Head of caudate nucleus (tissue), 42 donors: ENCODE results near the gene JMJD4.

Source experiments
- DNase-seq, 42 donors: peaks; one replicate each; pipeline versions ENCODE4 v3.0.0 to v3.0.0-alpha.2; 2020 to 2021; ENCODE audit warnings: mixed read lengths in 7 of 42
- intact Hi-C: fragments of 100-400 bp; cut with DNase I; formaldehyde crosslinking; loops from one replicate; pipeline ENCODE4 v1.15.0; 2022

Gene JMJD4, protein sequence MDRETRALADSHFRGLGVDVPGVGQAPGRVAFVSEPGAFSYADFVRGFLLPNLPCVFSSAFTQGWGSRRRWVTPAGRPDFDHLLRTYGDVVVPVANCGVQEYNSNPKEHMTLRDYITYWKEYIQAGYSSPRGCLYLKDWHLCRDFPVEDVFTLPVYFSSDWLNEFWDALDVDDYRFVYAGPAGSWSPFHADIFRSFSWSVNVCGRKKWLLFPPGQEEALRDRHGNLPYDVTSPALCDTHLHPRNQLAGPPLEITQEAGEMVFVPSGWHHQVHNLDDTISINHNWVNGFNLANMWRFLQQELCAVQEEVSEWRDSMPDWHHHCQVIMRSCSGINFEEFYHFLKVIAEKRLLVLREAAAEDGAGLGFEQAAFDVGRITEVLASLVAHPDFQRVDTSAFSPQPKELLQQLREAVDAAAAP

DNA sequence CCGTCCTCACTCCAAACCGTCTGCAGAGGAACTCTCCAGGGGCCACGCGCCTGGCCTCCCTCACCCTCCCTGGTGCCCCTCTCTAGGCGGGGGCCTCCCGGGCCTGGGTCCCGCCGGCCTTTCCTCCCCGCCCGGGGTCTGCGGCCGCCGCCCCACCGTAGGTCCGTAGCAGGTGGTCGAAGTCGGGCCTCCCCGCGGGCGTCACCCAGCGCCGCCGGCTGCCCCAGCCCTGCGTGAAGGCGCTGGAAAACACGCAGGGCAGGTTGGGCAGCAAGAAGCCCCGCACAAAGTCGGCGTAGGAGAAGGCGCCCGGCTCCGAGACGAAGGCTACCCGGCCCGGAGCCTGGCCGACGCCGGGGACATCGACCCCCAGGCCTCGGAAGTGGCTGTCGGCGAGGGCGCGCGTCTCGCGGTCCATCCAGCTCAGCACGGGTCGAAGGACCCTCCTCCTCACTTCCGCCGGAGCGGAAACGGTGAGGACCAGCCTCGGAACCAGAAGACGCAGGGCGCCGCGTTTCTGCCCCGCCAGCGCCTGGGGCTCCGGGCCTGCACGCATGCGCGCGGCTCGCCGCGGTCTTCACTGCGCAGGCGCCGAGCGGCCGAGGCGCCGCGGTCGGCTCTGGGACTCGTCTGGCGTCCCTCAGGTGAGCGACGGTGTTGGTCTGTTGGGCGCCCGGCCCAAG lies at the start of gene JMJD4, which contains the start of gene SNAP47:
Gene JMJD4 (minus strand): TSS at position 447 of the 683 bp plus-strand sequence. CDS start 29 bp downstream, at position 418.
Gene SNAP47 (plus strand): TSS at position 580 of the 683 bp plus-strand sequence. CDS start 12,302 bp downstream, outside the sequence.
- intact Hi-C loops: loop anchor here (10.0 kb wide), 1 partner anchor 350 kb away; the partner anchor contains the start of gene ARF1
- DNase-seq: peak; percentile 71 to 96 (median 91)

DNA sequence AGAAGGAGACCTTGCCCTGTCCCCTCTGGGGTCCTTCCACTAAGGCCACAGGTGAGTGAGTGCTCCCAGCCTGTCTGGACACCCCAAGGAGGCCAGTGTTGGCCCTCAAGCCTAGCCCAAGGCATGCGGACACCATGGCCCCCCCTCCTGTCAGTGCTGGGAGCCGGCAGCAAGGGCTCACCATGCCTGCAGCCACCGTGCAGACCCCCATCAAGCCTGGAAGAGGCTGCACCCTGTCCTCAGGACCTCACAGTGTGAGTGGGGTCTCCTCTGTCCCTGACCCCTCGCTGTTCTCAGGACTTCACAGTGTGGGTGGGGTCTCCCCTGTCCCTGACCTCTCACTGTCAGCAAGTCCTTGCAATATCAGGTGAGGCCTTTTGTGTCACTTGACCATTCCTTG lies 47.1 kb upstream of the JMJD4 start:
- intact Hi-C loops: no loop called here

DNA sequence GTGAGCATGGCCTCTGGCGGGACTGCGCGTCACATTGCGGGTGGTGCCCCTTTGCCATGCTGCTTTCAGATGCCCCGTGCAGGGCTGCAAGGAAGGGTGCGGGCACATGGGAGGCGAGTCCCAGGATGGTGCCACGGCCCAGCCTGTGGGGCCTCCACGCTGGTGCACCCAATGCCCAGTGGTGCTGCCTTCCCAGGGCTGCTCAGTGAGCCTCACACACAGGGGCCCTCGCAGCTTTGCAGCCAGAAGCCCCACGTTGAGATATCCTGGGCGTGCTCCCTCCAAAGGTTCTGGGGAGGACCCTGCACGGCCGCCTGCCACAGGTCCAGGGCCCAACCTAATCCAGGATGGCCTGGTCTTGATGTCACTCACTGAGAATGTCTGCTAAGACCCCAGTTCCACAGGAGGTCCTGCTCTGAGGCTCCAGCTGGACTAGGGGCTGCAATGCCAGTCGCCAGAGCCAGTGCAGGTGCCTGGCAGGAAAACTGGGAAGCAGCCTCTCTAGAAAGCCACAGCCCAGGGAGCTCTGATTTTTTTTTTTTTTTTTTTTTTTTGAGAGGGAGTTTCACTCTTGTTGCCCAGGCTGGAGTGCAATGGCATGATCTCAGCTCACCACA lies 46.3 kb upstream of the JMJD4 start:
- intact Hi-C loops: no loop called here
- peak in 11 of 42 donors; percentile 4 to 36 (median 13) for DNase-seq

More for the DNA sequence above, 47.1 kb upstream of the JMJD4 start:
- peak in 5 of 42 donors; percentile 6 to 27 (median 19) for DNase-seq

DNA sequence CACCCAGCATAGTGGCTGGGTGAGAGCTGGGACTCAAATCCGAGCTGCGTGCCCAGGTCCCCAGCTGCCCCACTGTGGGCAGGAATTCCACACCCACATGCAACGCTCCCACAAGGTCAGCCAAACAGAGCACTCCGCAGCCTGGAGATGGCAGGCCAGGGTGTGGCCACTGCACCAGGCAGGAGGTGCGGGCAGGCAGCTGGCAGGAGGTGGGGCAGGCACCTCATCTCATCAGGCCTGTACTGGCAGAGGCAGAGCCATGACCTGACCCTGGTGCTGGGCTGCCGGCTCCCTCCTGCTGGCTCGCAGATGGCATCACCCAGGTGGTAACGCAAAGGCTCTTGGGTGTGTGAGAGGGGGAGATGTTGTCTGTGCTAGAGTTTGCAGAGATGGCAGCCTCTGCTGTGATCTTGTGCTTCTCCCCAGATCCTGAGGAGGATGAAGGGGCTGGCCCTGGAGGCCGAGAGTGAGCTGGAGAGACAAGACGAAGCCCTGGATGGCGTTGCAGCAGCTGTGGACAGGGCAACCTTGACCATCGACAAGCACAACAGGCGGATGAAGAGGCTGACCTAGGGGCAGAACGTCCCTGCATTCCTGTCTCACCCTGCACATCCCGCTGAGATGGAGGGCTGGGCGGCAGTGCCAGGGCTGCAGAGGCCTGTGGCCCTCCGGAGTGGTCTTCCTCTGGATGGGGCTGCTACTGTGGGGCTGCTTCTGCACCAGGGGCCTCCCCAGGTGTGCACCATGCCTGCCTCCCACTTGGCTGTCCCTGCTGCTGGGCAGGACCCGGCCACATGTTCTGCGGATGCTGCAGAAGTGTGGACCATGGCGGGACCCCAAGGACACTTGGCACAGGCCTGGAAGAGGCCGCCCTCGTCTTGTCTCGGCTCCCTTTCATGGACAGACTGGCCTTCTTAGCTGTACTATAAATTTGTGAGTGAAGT lies 45.3 kb upstream of the JMJD4 start:
- intact Hi-C loops: no loop called here
- DNase-seq: peak in 13 of 42 donors; percentile 4 to 36 (median 12)

DNA sequence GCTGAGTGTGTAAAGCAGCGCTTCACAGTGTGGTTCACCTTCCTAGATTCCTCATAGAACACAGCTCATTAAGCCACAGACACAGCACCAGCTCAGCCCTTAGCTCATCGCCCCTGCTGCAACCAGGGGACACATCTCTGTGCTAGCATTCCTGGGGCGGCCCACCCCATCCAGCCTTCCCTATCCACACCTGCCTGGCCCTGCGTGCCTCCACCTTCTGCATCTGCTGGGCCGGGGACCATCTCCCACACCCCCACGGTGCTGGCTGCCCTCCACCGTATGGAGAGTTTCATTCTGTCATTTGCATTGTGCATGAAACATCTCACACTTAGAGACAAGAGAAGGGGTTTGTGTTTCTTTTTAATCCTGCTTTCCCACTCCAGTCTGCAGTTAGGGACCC lies 44.6 kb upstream of the JMJD4 start:
- intact Hi-C loops: no loop called here
- peak in 6 of 42 donors; percentile 2 to 33 (median 17) for DNase-seq

DNA sequence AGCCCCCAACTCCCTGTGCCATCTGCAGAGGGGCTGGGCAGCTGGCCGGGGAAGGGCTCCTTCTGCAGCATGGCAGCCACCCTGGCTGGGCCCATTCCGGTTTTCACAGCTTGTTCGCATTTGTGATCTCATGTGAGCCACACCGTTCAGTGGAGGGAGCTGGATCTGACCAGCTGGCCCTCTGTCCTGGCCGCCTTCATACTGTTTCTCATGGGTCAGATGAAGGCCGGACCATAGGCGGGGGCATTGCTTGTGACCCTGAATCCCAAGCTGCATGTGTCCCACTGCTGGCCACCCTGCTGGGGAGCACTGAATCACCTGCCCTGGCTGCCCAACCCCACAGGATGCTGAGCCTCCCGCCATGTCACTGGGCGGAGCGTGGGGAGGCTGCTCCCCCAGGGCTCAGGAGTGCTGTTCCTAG lies 43.9 kb upstream of the JMJD4 start:
- DNase-seq: peak in 8 of 42 donors; percentile 0 to 31 (median 14)
- intact Hi-C loops: no loop called here

DNA sequence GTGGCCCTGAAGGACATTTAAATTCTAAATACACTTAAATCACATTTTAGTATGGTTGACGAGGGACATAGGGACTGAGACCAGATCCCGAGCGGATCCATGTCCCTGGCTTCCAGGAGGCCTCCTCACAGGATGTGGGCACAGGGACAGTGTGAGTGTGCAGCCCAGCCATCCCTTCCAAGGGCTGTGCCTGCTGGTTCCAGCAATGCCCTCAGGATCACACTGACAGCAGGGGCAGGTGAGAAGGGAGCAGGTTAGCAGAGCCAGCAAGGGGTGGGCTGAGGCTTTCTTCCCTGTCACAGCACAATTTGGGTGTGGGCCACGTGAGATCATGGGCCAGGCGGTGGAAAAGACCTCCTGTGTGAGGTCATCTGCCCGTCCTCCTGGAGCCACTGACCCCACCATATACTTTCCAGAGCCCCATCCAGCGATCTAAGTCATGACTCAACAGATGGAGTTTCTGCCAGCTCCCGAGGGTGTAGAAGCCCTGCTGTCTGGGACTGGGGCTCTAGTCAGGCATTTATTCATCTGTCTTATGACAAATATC lies 43.4 kb upstream of the JMJD4 start:
- DNase-seq: peak in 6 of 42 donors; percentile 1 to 30 (median 8)
- intact Hi-C loops: no loop called here

DNA sequence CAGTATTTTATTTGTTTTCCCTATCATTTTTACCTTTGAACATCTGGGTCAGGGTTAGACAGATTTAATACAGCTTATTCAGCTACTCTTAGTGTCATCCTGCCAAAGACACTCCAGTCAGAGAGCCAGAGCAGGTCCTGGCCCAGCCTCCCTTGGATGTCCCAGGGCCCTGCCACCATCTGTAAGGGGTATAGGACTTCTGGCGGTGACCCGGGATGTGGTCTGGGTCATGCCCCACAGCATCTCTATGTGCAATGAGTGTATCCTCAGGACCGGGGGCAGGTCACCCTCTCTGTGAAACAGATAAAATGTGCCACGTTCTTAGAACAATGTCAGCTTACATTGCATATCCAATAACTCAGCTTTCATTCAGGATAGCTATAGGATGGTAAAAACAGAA lies 42.5 kb upstream of the JMJD4 start:
- intact Hi-C loops: no loop called here

DNA sequence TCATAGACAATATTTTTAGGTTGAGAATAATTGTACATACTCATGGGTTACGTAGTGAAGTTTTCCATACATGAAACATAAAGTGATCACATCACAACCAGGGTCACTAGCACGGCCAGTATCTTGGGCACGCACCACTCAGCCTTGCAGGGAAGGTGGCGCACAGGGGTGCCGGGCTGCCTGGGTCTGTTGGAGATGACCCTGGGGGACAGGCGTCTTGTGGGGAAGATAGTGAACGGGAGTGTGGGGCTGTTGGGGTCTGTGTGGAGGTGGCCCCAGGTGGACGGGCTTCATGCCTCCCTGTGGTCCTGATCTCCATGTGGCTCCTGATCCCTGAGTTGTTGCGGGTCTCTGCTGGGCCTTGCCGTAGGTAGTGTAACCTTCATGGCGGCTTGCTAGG lies 42.1 kb upstream of the JMJD4 start:
- intact Hi-C loops: no loop called here
- DNase-seq: peak in 3 of 42 donors; percentile 11 to 27 (median 25)

More for the DNA sequence above, 42.5 kb upstream of the JMJD4 start:
- peak in 2 of 42 donors; percentile 10 to 19 for DNase-seq

DNA sequence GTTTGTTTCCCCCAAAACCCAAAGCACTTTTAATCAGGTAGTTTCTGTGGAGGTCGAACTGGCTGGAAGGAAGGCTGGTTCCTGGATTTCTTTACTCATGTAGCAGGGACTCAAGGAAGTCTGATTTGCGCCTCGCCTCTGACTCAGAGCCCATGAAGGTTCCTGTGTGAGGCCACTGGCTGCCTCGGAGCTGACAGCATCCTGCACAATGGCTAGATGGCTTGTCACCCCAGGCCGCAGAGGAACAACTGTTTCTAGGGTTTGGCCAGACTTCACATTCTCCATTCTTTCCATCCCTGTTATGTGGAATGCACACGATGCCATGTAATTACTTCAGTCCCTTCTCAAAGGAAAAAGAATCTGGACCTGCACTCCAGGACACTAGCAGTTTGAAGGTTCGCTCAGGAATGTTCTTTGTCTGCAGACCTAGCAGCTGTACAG lies 41.2 kb upstream of the JMJD4 start:
- DNase-seq: peak in 1 of 42 donors; percentile 18
- intact Hi-C loops: no loop called here

DNA sequence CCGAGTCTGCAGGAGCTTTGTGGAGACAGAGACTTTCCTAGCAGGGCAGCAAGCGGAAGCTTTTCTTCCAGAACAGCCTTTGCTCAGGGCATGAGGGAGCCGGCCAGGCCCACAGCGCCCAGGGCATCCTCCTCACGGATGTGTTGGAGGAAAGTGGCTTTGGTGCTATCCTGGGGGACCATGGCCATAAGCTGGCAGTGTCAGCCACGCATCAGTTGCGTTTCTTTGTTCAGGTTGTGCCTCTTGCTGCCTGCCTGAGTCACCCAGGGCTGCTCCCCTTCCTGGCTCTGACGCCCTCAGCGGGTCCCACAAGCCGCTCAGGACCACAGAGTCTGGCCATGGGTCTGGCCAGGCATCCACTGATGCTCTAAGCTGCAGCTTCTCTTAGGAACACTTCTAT lies 40.7 kb upstream of the JMJD4 start:
- intact Hi-C loops: no loop called here
- peak in 1 of 42 donors; percentile 30 for DNase-seq

DNA sequence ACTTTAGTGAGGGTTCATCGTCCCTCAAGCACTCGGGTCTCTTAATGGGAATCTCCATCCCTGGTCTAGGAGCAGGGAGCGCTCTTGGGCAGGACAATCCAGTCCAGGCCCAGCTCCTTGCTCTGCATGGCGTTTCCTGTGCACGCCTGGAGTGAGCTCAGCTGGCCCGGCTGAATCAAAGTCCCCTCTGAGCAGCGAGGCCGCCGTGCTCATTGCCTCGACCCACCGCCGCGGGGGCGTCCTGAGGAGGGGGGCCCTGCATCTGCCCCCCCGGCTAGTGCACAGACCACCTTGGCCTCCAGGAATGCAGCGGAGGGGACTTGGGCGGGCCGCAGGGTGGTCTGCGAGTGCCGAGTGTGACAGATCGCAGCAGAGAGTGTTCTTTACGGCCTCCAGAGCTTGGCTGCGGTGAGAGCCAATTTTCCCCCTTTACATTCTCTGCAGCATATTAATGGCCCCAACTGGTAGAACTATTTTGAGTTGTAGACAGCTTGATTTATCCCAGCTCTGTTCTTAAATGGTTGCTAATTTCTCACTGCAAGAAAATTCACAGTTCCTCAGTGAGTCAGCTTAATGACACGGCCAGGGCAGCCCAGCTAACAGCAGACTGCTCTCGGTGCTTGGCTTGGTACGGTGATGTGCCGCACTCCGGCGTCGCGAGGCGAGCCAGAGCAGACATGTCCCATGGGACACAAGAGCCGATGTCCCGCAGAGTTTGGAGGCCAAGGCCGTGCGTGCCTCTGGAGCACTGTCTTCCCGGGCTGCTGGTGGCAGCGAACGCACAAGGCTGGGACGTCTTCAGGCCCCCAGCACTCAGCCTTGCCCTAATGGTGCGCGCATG lies 39.9 kb upstream of the JMJD4 start:
- intact Hi-C loops: no loop called here
- DNase-seq: peak in 4 of 42 donors; percentile 32 to 65 (median 48)

DNA sequence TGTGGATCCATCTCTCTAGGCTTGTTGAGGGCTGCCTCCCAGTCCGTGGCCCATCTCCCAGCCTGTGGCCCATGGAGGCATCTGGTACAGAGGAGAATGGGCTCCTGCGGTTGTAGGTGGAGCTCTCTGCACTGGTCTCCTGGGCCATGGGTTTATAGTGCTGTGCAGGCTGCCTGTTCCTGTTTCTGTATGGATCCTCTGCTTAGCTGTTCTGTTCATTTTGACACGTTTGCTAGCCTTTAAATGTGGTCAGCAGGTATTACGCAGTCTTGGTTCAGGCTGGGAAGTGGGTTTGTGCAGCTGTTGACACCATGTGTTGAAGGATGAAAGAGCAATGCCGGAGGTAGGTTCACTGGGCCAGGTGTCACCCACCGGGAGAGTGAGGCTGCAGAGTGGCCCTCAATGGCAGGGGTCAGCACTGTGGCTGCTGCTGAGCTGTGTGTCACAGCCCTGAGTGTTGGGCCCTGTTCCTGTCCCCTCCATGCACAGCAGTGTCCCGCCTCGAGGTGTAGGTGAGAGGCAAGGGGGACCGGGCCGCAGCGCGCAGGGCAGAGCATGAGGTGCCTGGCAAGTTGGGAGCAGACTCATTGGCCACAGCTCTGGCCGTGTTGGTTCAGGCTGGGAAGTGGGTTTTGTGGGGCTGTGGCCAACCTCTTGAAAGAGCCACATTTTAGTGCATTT lies 39.1 kb upstream of the JMJD4 start:
- DNase-seq: no peak
- intact Hi-C loops: no loop called here

DNA sequence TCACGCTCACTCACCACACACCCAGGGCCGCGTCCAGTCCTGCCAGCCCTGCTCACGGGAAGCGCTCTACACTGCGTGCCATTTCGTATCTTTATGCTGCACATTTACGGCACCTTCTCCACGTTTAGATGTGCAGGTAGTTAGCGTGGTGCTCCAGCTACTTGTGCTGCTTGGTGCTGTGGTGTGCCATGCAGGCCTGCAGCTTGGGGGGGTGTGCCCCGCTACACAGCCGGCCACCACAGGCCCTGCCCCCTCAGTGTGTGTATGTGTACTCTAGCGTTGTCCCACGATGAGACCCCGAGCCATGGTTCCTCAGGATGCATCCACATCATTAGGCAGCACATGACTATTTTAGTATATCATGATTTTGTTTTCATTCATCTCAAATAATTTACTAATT lies 38.5 kb upstream of the JMJD4 start:
- intact Hi-C loops: no loop called here
- no peak for DNase-seq

DNA sequence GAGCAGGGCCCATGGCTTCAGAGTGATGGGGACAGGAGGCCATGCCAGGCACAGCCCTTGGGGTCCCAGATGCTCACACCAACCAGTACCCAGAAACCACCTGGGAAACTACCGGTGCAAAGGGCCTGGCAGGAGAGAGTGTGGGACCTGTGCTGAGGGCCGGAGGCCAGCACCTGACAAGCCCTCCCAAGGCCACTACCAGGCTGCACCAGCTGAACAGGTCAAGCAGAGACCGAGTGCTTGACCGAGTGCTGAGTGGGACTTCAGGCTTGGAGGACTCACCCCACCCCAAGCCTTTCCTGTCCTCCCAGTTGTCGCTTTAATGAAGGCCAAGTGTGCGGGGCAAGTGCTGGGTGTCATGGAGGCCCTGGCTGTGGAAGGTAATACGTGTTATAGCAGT lies 36.7 kb upstream of the JMJD4 start:
- intact Hi-C loops: no loop called here
- DNase-seq: peak in 1 of 42 donors; percentile 10

DNA sequence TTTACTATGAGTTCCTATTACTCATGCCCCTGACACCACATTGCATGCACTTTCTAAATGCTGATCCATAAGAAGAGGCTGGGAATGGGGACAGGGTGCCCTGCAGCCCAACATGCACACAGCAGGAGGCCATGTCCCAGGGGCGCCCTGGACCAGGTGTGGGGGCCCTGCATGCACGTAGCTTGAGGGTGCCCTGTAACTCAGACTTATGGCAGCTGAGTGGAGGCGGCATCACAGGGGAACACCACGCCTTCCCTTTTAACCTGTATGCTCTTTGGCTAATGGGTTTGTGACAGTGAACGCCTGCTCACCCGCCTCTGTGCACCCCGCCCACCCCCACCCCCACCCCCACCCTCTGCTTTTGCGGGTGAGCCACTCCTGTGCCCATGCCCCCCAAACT lies 36.2 kb upstream of the JMJD4 start:
- intact Hi-C loops: no loop called here
- peak in 7 of 42 donors; percentile 28 to 65 (median 44) for DNase-seq

DNA sequence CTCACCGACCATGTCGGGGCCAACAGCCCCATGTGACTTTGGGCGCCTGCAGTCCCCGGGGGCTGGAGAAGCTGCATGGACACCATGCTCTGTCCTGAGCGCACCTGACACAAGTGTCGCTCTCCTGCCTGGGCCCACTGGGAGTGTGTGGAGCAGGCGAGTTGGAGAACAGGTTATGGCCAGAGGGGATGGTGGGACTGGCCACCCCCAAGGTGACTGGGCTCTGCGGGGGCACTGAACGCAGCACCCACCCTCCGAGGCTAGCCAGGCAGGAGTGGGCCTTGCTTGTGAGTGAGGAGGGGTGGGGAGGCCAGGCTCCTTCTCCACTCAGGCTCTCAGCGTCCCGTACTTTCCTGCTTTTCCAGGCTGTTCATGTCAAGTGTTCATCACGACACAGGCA lies 35.7 kb upstream of the JMJD4 start:
- intact Hi-C loops: no loop called here
- no peak for DNase-seq
